HG02610 (cell line): ENCODE data around the gene CBX3.
"Not testable (repeated sequence)": the region's sequence is repeated elsewhere in the genome, so short reads cannot be mapped to it uniquely, and the experiment has no call there.

Experiments
- ATAC-seq: cut with Tn5 transposase; IDR thresholded peaks from one replicate; pipeline ENCODE4 v1.9.1; 2021; ENCODE audit warnings: mild to moderate bottlenecking, moderate library complexity; ENCODE audit not compliant: unreplicated experiment

The CBX3 gene

DNA sequence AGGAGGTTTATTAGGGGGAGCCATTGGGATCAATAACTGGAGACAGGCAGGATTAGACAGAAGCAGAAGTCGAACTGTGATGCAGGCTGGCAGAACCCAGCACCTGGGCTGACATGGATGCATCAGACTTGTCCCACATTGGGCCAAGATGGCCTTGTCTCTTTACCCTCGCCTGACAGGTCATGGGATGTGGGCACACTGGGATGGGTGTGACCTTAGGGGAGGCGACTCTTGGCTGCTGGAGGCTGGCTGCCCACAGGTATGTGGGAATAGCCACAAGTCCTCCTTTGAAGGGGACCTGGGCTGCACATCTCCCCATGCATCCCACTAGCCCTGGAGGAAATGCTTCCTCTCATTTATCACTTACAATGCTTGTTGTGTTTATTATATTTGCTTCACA lies 32.3 kb upstream of the CBX3 start:
- ATAC-seq = no peak

DNA sequence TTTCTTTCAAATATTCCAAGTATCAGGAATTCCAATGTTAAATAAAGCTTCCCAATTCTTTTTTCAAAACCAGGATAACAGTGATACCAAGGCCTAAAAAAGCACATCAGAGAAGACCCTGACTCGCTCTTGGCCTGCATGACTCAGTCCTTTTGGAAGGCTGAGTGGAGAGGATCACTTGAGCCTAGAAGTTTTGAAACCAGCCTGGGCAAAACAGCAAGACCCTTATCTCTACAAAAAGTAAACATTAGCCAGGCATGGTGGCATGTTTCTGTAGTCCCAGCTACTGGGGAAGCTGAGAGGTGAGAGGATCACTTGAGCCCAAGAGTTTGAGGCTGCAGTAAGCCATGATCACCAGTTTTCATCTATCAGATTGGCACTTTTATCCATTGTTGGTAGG lies 30.9 kb upstream of the CBX3 start:
- ATAC-seq = no peak

DNA sequence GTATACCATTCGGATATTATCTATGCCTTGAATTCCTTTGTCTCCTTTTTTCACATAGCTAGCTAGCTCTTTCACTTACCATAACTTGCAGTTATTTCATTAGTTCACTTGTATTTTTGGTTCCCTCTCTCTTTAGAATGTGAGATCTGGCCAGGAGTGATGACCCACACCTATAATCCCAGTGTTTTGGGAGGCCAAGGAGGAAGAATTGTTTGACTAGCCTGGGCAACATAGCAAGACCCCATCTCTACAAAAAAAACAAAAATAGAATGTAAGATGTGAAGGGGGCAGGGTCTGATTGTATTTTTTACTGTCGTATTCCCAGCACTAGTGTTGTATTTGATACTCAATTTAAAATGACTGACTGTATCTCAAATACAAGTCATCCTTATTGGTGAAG lies 29.9 kb upstream of the CBX3 start:
- ATAC-seq = no peak

DNA sequence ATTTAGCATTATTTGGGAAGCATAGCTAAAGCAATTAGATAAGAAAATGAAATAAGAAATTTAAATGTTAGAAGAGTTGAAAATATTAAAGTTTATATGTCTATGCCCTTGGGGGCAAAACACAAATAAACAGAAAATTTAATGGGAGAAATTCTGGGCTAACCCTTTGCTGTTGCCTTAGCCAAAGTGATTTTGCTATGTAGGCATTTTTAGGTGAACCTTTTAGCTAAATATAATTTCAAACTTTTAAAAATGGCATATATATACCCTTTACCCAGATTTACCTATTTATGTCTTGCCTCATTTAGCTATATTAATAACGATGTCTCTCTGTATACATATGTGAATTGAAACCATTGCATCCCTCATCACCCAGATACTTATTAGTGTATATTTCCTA lies 29.5 kb upstream of the CBX3 start:
- ATAC-seq = no peak

DNA sequence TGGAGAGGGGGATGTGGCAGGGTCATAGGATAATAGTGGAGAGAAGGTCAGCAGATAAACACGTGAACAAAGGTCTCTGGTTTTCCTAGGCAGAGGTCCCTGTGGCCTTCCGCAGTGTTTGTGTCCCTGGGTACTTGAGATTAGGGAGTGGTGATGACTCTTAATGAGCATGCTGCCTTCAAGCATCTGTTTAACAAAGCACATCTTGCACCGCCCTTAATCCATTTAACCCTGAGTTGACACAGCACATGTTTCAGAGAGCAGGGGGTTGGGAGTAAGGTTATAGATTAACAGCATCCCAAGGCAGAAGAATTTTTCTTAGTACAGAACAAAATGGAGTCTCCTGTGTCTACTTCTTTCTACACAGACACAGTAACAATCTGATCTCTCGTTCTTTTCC lies 25.6 kb upstream of the CBX3 start:
- not testable (repeated sequence) for ATAC-seq

DNA sequence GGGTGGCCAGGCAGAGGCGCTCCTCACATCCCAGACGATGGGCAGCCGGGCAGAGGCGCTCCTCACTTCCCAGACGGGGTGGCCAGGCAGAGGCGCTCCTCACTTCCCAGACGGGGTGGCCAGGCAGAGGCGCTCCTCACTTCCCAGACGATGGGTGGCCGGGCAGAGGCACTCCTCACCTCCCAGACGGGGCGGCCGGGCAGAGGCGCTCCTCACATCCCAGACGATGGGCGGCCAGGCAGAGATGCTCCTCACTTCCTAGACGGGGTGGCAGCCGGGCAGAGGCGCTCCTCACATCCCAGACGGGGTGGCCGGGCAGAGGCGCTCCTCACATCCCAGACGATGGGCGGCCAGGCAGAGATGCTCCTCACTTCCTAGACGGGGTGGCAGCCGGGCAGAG lies 24.8 kb upstream of the CBX3 start:
- not testable (repeated sequence) for ATAC-seq

DNA sequence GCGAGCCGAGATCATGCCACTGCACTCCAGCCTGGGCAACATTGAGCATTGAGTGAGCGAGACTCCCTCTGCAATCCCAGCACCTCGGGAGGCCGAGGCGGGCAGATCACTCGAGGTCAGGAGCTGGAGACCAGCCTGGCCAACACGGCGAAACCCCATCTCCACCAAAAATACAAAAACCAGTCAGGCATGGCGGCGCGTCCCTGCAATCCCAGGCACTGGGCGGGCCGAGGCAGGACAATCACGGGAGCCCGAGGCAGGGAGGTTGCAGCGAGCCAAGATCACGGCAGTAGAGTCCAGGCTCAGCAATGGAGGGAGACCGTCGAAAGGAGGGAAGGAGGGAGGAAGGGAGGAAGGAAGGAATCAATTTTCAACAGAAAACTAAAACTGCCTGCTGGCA lies 24.3 kb upstream of the CBX3 start:
- not testable (repeated sequence) for ATAC-seq

DNA sequence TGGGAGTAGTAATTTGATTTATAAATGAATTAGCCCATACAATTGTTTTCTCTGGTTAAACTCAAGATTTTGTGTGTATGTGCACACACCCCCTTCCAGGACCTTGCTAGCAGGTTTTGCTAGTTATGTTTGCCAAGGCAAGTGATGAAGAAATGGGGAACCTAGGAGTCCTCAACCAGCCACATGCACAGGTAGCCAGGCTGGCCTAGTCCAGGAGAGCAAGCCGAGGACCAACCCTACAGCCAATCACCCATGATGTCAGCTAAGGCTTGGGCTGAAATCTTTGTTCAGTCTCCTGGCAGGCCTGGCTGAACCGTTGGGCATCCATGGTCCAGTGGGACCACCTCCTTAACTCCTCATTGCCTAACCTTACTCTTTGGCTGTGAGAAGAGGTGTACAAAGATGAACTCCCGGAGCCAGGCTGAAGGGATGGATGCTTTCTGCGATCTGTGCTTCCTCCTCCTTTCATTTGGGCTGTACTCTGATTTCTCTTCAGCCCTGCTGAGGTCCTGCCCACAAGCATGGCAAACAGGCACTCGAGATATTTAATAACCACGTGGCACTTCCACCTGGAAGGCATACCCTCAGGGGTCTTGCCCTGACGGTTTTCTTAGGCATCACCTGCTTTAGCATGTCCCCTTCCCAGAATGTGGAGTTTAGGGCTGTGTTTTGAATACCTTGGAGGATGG lies 23.1 kb upstream of the CBX3 start:
- ATAC-seq = no peak

DNA sequence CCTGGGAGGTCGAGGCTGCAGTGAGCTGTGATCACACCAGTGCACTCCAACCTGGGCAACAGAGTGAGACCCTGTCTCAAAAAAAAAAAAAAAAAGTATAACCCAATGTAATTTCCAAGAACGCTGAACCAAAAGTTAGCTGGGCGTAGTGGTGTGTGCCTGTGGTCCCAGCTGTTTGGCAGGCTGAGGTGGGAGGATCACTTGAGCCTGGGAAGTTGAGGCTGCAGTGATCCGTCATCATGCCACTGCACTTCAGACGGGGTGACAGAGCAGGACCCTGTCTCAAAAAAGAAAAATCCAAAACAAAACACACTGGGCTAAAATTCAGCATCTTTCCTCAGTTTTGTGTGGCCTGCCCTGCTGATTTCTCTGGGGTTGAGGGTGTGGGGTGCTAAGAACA lies 22.1 kb upstream of the CBX3 start:
- no peak for ATAC-seq

DNA sequence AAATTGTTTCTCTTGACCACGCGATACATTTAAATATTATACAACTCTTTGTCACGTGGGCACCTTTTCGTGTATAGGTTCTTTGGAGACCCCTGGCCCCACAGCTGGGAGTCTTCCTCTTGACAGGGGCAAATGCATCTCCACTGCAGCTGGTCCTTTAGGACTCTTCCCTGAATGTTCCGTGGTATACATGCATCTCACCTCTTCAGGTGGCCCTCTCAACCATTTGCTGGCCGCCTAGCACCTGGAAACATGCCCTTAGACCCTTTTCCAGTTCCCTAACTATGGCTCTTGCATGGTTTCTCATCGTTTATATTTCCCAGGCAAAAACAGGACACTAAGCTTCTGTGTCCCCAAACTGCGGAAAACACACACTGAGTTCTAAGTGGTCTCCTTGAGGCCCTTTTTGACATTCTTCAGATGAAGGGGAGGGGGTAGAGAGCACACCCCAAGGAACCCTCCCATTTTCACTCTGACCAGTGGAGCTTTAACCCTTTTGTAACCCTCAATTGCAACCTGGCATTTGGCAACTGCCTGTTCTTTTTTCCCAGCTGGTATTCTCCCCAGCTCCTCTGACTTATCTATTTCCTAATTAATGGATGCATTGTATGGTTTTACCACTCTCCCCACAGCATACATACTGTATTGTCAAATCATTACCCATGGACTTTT lies 21.6 kb upstream of the CBX3 start:
- ATAC-seq = no peak

DNA sequence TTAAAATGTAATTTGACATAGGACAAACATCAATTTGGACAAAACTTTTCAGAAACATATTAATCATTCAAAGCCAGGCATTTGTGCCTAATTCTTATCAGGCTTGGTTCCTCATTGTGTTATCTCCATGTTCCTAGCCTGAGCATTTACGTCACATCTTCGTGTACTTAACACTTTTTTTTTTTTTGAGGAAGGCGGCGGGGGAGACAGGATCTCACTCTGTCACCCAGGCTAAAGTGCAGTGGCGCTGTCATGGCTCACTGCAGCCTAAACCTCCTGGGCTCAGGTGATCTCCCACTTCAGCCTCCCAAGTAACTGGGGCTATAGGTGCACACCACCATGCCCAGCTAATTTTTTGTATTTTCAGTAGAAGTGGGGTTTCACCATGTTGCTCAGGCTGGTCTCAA lies 20.8 kb upstream of the CBX3 start:
- no peak for ATAC-seq

DNA sequence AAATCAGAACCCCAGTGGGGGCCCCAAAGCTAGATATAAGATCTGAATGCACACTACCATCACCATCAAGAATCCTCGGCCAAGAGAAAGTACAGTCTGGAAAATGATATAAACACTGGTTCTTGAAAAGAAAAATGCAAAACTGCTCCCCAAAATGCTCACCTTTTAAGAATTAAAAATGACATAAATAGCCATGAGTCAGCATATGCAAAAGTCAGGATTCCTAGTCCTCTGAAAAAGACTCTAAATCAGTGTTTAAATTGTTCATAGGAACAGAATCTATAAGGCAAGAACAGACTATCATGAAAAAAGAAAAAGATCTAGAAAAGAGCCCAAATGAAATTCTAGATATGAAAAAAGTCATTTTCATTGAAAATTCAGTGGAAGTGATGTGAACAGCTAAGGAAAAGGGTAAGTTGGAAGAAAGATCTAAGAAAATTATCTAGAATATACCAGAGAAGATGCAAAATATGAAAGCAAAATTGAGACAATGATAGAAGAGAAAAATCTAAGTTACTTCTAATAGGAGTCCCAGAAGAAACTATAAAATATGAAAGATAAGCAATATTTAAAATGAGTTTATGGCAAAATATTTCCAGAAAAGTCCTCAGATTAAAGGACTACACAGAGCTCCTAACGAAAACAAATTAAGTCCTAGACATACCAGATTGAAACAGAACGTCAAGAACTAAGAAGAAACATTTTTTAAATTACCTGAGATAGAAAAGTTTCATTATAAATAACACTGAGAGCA lies 19.9 kb upstream of the CBX3 start:
- no peak for ATAC-seq

DNA sequence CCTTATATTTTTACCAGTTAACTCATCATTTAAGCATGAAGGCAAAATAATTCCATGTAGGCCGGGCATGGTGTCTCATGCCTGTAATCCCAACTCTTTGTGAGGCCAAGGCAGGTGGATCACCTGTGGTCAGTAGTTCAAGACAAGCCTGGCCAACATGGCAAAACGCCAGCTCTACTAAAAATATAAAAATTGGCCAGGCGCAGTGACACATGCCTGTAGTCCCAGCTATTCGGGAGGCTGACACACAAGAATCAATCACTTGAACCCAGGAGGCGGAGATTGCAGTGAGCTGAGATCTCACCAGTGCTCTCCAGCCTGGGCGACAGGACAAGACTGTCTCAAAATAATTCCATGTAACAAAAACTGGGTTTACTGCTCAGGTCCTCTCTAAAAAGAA lies 19.3 kb upstream of the CBX3 start:
- no peak for ATAC-seq

DNA sequence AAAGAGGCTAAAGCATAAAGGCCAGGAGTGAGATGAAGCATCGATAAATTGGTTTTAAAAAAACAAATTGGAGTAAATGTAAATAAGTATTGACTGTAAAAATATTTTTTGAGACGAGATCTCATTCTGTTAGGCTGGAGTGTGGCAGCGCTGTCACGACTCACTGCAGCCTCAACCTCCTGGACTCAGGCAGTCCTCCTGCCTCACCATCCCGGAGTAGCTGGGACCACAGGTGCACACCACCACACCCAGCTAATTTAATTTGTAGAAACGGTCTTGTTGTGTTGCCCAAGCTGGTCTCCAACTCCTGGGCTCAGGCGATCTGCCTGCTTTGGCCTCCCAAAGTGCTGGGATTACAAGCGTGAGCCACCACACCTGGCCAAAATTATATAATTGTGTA lies 18.8 kb upstream of the CBX3 start:
- no peak for ATAC-seq

DNA sequence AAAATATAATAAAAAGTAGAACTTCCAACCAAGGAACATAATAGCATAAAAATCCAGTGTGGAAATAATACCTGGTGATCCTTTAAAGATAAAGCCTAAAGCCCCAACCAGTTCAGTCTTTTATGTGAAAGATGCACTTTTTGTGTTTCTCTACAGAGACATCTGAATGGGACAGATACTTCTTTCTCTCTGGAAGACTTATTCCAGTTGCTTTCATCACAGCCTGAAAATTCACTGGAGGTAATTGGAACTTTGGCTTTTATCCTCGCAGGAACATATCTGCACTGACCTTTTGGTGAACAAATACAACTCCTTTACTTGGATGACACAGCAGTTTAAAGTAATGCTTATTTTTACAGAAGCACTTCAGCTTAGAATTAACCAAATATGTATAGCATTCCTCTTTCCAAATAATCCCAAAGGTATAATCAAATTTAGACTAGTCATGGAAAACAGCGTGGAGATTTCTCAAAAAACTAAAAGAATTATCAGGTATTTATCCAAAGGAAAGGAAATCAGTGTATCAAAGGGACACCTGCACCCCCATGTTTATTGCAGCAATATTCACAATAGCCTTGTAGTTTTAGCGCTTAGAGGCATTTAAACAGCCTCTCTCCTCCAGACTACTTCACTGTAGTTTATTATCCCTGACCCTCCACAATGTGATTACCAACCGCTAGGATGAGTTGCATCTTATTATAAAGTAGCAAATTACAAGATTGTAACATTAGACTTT lies 17.8 kb upstream of the CBX3 start:
- ATAC-seq = no peak

DNA sequence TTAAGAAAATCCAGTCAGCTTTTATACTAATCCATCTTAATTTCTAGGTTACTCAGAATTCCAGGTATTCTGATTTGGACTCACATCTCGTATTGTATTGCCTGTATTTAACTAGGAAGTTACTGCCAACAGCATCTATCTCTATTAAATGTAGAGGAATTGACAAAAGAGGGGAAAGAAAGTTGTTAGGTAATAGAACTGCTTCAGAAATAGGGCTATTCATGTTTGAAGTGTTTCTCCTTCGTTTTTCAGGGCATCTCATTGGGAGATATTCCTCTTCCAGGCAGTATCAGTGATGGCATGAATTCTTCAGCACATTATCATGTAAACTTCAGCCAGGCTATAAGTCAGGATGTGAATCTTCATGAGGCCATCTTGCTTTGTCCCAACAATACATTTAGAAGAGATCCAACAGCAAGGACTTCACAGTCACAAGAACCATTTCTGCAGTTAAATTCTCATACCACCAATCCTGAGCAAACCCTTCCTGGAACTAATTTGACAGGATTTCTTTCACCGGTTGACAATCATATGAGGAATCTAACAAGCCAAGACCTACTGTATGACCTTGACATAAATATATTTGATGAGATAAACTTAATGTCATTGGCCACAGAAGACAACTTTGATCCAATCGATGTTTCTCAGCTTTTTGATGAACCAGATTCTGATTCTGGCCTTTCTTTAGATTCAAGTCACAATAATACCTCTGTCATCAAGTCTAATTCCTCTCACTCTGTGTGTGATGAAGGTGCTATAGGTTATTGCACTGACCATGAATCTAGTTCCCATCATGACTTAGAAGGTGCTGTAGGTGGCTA lies 17.1 kb upstream of the CBX3 start:
- ATAC-seq = not testable (repeated sequence)

DNA sequence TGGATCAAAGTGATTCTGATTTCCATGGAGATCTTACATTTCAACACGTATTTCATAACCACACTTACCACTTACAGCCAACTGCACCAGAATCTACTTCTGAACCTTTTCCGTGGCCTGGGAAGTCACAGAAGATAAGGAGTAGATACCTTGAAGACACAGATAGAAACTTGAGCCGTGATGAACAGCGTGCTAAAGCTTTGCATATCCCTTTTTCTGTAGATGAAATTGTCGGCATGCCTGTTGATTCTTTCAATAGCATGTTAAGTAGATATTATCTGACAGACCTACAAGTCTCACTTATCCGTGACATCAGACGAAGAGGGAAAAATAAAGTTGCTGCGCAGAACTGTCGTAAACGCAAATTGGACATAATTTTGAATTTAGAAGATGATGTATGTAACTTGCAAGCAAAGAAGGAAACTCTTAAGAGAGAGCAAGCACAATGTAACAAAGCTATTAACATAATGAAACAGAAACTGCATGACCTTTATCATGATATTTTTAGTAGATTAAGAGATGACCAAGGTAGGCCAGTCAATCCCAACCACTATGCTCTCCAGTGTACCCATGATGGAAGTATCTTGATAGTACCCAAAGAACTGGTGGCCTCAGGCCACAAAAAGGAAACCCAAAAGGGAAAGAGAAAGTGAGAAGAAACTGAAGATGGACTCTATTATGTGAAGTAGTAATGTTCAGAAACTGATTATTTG lies 16.3 kb upstream of the CBX3 start:
- ATAC-seq = no peak

DNA sequence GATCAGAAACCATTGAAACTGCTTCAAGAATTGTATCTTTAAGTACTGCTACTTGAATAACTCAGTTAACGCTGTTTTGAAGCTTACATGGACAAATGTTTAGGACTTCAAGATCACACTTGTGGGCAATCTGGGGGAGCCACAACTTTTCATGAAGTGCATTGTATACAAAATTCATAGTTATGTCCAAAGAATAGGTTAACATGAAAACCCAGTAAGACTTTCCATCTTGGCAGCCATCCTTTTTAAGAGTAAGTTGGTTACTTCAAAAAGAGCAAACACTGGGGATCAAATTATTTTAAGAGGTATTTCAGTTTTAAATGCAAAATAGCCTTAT lies 15.7 kb upstream of the CBX3 start:
- no peak for ATAC-seq

DNA sequence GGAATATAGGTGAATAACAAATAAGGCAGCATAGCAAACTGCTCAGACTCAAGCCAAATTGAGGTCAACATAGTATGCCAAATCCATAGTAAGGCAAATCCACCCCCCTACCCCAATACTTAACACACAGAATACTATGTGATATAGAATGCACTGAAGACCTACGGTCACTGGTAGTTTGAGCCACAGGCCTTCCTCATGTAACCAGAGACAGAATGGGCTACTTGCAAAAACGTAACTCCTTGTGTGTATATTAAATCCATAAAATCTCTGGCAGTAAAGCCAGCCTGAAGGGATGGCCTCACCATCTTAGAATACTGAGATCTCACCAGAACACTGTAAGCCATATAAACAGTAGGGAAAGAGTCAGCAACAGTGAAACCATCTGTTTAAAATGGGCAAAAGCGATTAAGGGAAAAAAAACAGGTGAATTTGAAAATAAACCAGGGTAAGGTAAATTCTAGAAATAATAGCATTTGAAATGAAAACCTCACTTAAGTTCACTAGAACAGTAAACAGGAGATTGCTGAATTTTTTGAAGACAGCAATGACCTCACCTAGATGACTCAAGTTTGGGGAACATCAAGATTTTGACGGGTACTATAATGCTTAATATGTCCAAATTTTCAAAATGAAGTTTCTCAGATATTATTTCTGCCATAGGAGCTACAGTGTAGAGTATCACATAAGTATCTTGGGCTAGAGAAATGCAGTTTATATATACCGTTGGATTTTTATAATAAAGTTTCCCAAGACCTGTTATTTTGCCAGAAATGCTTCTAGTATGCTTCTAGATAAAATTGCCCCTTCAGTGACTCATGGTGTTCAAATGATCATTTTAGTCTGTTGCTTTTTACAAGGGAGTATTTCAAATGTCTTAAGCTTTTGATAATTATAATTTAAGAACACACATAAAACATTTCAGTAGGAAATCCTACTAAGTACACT lies 14.9 kb upstream of the CBX3 start:
- ATAC-seq = no peak
